ENCODE results near the gene SYCE1L.

DNA sequence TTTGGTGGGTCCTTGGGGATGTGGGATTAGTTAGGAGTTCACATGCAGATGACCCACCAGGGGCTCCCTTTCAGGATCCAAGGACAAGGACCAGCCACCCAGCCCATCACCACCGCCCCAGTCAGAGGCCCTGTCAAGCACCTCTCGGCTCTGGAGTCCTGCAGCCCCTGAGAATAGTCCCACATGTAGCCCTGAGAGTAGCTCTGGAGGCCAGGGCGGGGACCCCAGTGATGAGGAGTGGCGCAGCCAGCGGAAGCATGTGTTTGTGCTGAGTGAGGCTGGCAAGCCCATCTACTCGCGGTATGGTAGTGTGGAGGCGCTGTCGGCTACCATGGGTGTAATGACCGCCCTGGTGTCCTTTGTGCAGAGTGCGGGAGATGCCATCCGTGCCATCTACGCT is 5.8 kb upstream of the SYCE1L start:
- TF ChIP-seq, protein P1, sequence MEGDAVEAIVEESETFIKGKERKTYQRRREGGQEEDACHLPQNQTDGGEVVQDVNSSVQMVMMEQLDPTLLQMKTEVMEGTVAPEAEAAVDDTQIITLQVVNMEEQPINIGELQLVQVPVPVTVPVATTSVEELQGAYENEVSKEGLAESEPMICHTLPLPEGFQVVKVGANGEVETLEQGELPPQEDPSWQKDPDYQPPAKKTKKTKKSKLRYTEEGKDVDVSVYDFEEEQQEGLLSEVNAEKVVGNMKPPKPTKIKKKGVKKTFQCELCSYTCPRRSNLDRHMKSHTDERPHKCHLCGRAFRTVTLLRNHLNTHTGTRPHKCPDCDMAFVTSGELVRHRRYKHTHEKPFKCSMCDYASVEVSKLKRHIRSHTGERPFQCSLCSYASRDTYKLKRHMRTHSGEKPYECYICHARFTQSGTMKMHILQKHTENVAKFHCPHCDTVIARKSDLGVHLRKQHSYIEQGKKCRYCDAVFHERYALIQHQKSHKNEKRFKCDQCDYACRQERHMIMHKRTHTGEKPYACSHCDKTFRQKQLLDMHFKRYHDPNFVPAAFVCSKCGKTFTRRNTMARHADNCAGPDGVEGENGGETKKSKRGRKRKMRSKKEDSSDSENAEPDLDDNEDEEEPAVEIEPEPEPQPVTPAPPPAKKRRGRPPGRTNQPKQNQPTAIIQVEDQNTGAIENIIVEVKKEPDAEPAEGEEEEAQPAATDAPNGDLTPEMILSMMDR (IDR thresholded peaks at IDR 0.05) = no peak
- TF ChIP-seq POLR2A (IDR thresholded peaks at IDR 0.05) = no peak
